IMR-90 (cell line): ENCODE measurements around the gene HDAC5. TPM values are rescaled to one million over a fixed set of nuclear protein-coding genes. Genes with fewer than 3 reads are reported as not detected.
"Not testable (repeated sequence)": the region's sequence is repeated elsewhere in the genome, so short reads cannot be mapped to it uniquely, and the experiment has no call there.

Source experiments
- ATAC-seq: fragments of 200-7000 bp; cut with Tn5 transposase; 2 replicates; pipeline ENCODE4 v1.9.1; 2020; ENCODE audit warnings: low read depth, mild to moderate bottlenecking, moderate library complexity
- BruUV-seq: library from RNA; stranded (reverse); fragments of 400-500 nt; replicated peaks from 2 replicates; lab custom pipeline; 2021; lab: Mats Ljungman, UMichigan
- CTCF ChIA-PET: fragments of 300-600 bp; formaldehyde crosslinking; extraction: SDS; loops from one replicate; lab custom pipeline; 2021; ENCODE audit warnings: antibody characterized with exemption; lab: Yijun Ruan, JAX
- POLR2A ChIA-PET: fragments of 300-600 bp; sonication (Branson Sonifier 250); formaldehyde crosslinking; loops from one replicate; lab custom pipeline; 2022; ENCODE audit warnings: antibody characterized with exemption; ENCODE audit not compliant: unreplicated experiment; lab: Charles Lee
- DNase-seq: peaks from one replicate; pipeline ENCODE4 v3.0.0; 2013
- H2AFZ ChIP-seq: replicated peaks from 2 replicates; pipeline ENCODE3; 2013; ENCODE audit warnings: low read length, mild to moderate bottlenecking; ENCODE audit not compliant: poor library complexity
- H2AK5ac ChIP-seq: 2 replicates; pipeline ENCODE4 v1.6.1; 2013; ENCODE audit warnings: low read depth, low read length, inconsistent platforms
- H2AK9ac ChIP-seq: replicated peaks from 2 replicates; pipeline ENCODE3; 2013; ENCODE audit warnings: mild to moderate bottlenecking, low read depth, low read length, moderate library complexity; ENCODE audit not compliant: poor library complexity
- H2BK120ac ChIP-seq: 2 replicates; pipeline ENCODE4 v1.6.1; 2013; ENCODE audit warnings: low read depth, low read length, inconsistent platforms
- H2BK15ac ChIP-seq: 3 replicates; pipeline ENCODE4 v1.6.1; 2013; ENCODE audit warnings: low read depth, low read length, inconsistent platforms
- H2BK20ac ChIP-seq: 2 replicates; pipeline ENCODE4 v1.6.1; 2013; ENCODE audit warnings: low read depth, mild to moderate bottlenecking, inconsistent platforms, low read length, moderate library complexity
- H2BK5ac ChIP-seq: 2 replicates; pipeline ENCODE4 v1.6.1; 2013; ENCODE audit warnings: mild to moderate bottlenecking, low read depth, low read length, inconsistent platforms; ENCODE audit not compliant: poor library complexity, severe bottlenecking
- H3K14ac ChIP-seq: replicated peaks from 2 replicates; pipeline ENCODE4 v1.6.1; 2013; ENCODE audit warnings: low read depth, low read length, inconsistent platforms
- H3K18ac ChIP-seq: 2 replicates; pipeline ENCODE4 v1.6.1; 2013; ENCODE audit warnings: low read depth, low read length, control low read depth
- H3K23ac ChIP-seq: 2 replicates; pipeline ENCODE4 v1.6.1; 2013; ENCODE audit warnings: low read depth, low read length, inconsistent platforms
- H3K27ac ChIP-seq: 2 replicates; pipeline ENCODE4 v1.5.1; 2013; ENCODE audit warnings: mild to moderate bottlenecking, control low read depth, low read length; ENCODE audit not compliant: insufficient read depth
- H3K27me3 ChIP-seq: 2 replicates; pipeline ENCODE4 v1.6.1; 2013; ENCODE audit warnings: low read length; ENCODE audit not compliant: control insufficient read depth, insufficient read depth
- H3K36me3 ChIP-seq: 2 replicates; pipeline ENCODE4 v1.6.1; 2013; ENCODE audit warnings: low read length, mixed read lengths; ENCODE audit not compliant: control insufficient read depth, insufficient read depth
- H3K4ac ChIP-seq: 2 replicates; pipeline ENCODE4 v1.6.1; 2013; ENCODE audit warnings: low read depth, low read length, inconsistent platforms
- H3K4me1 ChIP-seq: 2 replicates; pipeline ENCODE4 v1.6.1; 2013; ENCODE audit warnings: low read length, mixed read lengths; ENCODE audit not compliant: control insufficient read depth, insufficient read depth
- H3K4me2 ChIP-seq: 2 replicates; pipeline ENCODE4 v1.6.1; 2013; ENCODE audit warnings: low read depth, mild to moderate bottlenecking, control low read depth, low read length, moderate library complexity
- H3K4me3 ChIP-seq: 2 replicates; pipeline ENCODE4 v1.5.1; 2013; ENCODE audit warnings: low read depth, mild to moderate bottlenecking, control low read depth, low read length, moderate library complexity; ENCODE audit not compliant: insufficient read depth
- H3K56ac ChIP-seq: 2 replicates; pipeline ENCODE4 v1.6.1; 2013; ENCODE audit warnings: low read length, inconsistent platforms; ENCODE audit not compliant: insufficient read depth; ENCODE audit errors: extremely low read depth
- H3K79me1 ChIP-seq, 2 experiments: 2 replicates each; pipeline ENCODE4 v1.6.1; 2013; ENCODE audit warnings: low read length in 2 of 2, inconsistent platforms in 1 of 2, low read depth in 1 of 2
- H3K9ac ChIP-seq: 2 replicates; pipeline ENCODE4 v1.6.1; 2013; ENCODE audit warnings: low read depth, low read length, control low read depth
- H3K9me1 ChIP-seq: 2 replicates; pipeline ENCODE4 v1.6.1; 2013; ENCODE audit warnings: low read length, inconsistent platforms; ENCODE audit not compliant: insufficient read depth
- H3K9me3 ChIP-seq: 2 replicates; pipeline ENCODE4 v1.6.1; 2013; ENCODE audit warnings: low read length; ENCODE audit not compliant: control insufficient read depth, insufficient read depth
- H4K20me1 ChIP-seq: 2 replicates; pipeline ENCODE4 v1.6.1; 2013; ENCODE audit warnings: low read length, inconsistent platforms; ENCODE audit not compliant: insufficient read depth
- H4K5ac ChIP-seq: 2 replicates; pipeline ENCODE4 v1.6.1; 2013; ENCODE audit warnings: mild to moderate bottlenecking, low read depth, low read length, control low read depth
- H4K8ac ChIP-seq, 2 experiments: 2 replicates each; pipeline ENCODE4 v1.6.1; 2013; ENCODE audit warnings: low read depth in 2 of 2, low read length in 2 of 2, control low read depth in 1 of 2, inconsistent platforms in 1 of 2
- H4K91ac ChIP-seq: 2 replicates; pipeline ENCODE4 v1.6.1; 2013; ENCODE audit warnings: low read depth, low read length, inconsistent platforms; ENCODE audit not compliant: insufficient read depth
- ELK1 ChIP-seq: fragments of 150-350 bp; IDR thresholded peaks from 2 replicates; pipeline ENCODE4 v1.6.1; 2016; ENCODE audit warnings: low read depth, mild to moderate bottlenecking, low read length, moderate library complexity, borderline replicate concordance
- SMC3 ChIP-seq: fragments of 150-350 bp; IDR thresholded peaks from 2 replicates; pipeline ENCODE4 v1.6.1; 2016; ENCODE audit warnings: low read depth, mild to moderate bottlenecking, antibody characterized with exemption, low read length, moderate library complexity
- WGBS, 2 experiments: methylation state at CpG; one replicate each; pipeline versions ENCODE4 v1.1.5 to v1.1.7; 2013; ENCODE audit warnings: missing lambda C conversion rate in 2 of 2; ENCODE audit not compliant: insufficient read length in 1 of 2; ENCODE audit errors: extremely low coverage in 2 of 2; 5-methylcytosine and 5-hydroxymethylcytosine counted together
- dilution Hi-C: fragments of 300-500 bp; cut with HindIII; formaldehyde crosslinking; loops from one replicate; pipeline ENCODE4 v1.14.3; 2018; ENCODE audit warnings: low sequenced_read_pairs; ENCODE audit not compliant: unreplicated experiment
- in situ Hi-C: fragments of 300-500 bp; cut with MboI; formaldehyde crosslinking; loops from 3 replicates; pipeline ENCODE4 v1.14.3; 2019; ENCODE audit warnings: low sequenced_read_pairs, inconsistent platforms, mixed read lengths
- intact Hi-C: fragments of 100-400 bp; cut with micrococcal nuclease; formaldehyde crosslinking; loops from 2 replicates; pipeline ENCODE4 v1.10.0; 2022
- polyA plus RNA-seq, 3 experiments: library from polyadenylated mRNA; depleted of rRNA; stranded (reverse); fragments of >200 nt; gene quantifications; 2 replicates each; pipeline ENCODE4 v1.2.3, GENCODE V29; 2012; ENCODE audit warnings: low replicate concordance in 1 of 3
- total RNA-seq: library from RNA; depleted of rRNA; stranded (reverse); fragments of >200 nt; gene quantifications from 2 replicates; pipeline ENCODE4 v1.2.3, GENCODE V29; 2012

HDAC5 gene
- total and polyA plus RNA-seq, 2 of the 4 experiments (the other 2 are of a cell fraction), result 47.0 to 61.3 TPM

DNA sequence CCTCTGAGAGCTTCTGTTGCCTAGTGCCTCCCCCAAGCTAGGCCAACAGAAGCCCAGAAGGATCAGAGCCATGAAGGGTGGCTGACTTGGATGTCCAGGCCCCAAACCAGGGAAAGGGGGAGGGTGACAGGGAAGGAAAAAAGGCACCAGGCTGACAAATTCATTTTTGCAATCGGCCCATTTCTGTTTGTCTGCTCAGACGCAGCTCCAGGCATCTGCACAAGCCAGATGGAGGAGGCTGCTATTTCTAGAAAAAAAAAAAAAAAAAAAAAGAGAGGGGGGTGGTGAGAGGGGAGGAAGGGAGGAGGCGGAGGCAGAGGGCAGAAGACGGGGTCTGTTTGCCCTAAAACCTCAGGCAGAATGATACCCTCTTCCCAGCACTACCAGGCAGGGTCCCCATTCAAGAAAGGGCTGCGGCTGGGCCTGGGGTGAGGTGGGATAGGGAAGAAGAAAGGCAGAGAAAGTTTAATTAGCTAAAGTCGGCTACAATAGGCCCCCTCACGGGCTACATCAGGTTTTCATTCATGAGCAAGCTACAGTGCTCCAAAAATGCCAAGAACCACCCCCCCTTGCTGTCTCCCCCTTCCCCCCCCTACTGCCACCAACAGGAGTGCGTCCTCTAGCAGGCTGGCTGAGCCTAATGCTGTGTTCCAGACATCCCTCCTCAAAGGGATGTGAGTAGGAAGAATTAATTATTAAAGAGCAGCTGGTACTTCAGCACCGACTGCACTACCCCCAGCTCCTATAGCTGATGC lies 2.4 kb downstream of the HDAC5 start (continued):
- TF ChIP-seq ELK1 (no peak), SMC3 (no peak)

DNA sequence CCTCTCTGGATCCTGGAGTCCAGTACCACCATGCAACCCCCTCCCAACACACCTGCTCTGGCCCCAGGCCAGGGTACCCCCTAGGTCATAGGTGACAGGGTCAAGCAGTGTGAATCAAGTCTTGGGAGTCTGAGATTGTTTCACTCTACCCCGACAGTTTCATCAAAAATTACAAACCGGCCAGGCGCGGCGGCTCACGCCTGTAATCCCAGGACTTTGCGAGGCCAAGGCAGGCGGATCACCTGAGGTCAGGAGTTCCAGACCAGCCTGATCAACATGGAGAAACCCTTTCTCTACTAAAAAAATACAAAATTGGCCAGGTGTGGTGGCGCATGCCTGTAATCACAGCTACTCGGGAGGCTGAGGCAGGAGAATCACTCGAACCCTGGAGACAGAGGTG lies 3.2 kb downstream of the HDAC5 start:
- intact Hi-C loops, H2BK5ac ChIP-seq, H4K91ac ChIP-seq, H4K5ac ChIP-seq, H3K27ac ChIP-seq, H3K27me3 ChIP-seq, H3K14ac ChIP-seq, H2AFZ ChIP-seq, H2BK15ac ChIP-seq, H4K8ac ChIP-seq, H3K4me2 ChIP-seq, H3K18ac ChIP-seq, BruUV-seq, H3K4me1 ChIP-seq, H2BK120ac ChIP-seq, ATAC-seq, in situ Hi-C loops, H3K56ac ChIP-seq, H3K9ac ChIP-seq, H2AK9ac ChIP-seq, H2BK20ac ChIP-seq, POLR2A ChIA-PET, dilution Hi-C loops, H3K9me3 ChIP-seq, H3K4me3 ChIP-seq, H3K23ac ChIP-seq, H3K36me3 ChIP-seq, H2AK5ac ChIP-seq, DNase-seq, H3K4ac ChIP-seq: not testable (repeated sequence)
- Histone ChIP-seq H3K9me1 (peaks cover 14% of the 10 kb centered on the region), H3K79me1 (peaks cover 11 to 80% of the 10 kb centered on the region in 2 experiments), H4K20me1 (peaks cover 50% of the 10 kb centered on the region)
- WGBS, 2 experiments, result 100% methylated on average over 4 of the region's 11 CpGs; no CpG with 5 or more reads in 1 of the 2 experiments
- CTCF ChIA-PET, result interaction anchor here (0.8 kb wide), 1 partner anchor 11 kb away, joined by 4 read pairs; no protein-coding TSS in a partner anchor
